HCT116 (cell line): Measurements from ENCODE around the gene TMEM176B. TPM values are rescaled to one million over a fixed set of nuclear protein-coding genes. Genes with fewer than 3 reads are reported as not detected.

Source experiments
- ATAC-seq: fragments of 200-7000 bp; cut with Tn5 transposase; 2 replicates; pipeline ENCODE4 v1.9.1; 2020; ENCODE audit warnings: mild to moderate bottlenecking, moderate library complexity
- BruUV-seq: library from RNA; stranded (reverse); fragments of 400-500 nt; replicated peaks from 2 replicates; lab custom pipeline; 2021; lab: Mats Ljungman, UMichigan
- CTCF ChIA-PET: fragments of 300-600 bp; sonication (Branson Sonifier 250); formaldehyde crosslinking; loops from one replicate; lab custom pipeline; 2021; ENCODE audit warnings: antibody characterized with exemption; lab: Charles Lee
- POLR2A ChIA-PET: fragments of 300-600, 350-600 bp; sonication (Branson Sonifier 250); formaldehyde crosslinking; loops from one replicate; lab custom pipeline; 2021; ENCODE audit warnings: antibody characterized with exemption; lab: Charles Lee
- RAD21 ChIA-PET, 2 experiments: fragments of 300-600 bp; sonication (Branson Sonifier 250); formaldehyde crosslinking; loops; one replicate each; lab custom pipeline; 2023; ENCODE audit warnings: low total read pairs in 2 of 2; ENCODE audit not compliant: uncharacterized antibody in 2 of 2, unreplicated experiment in 2 of 2, low non-redundant PET in 1 of 2; lab: Charles Lee
- DNase-seq: peaks from one replicate; pipeline ENCODE4 v3.0.0-alpha.2; 2010; ENCODE audit warnings: low read depth, low spot score
- H2AFZ ChIP-seq: fragments of 200-600 bp; shearing (Covaris generic), sonication (generic); 2 replicates; pipeline ENCODE4 v1.6.1; 2017; ENCODE audit warnings: low read depth, mixed run types, mixed read lengths, antibody characterized with exemption, low read length; ENCODE audit not compliant: poor library complexity, severe bottlenecking
- H3K27ac ChIP-seq: 2 replicates; pipeline ENCODE4 v1.5.1; 2012; ENCODE audit warnings: low read depth, low read length
- H3K27me3 ChIP-seq: fragments of 200-600 bp; sonication (generic); 2 replicates; pipeline ENCODE4 v1.6.1; 2016; ENCODE audit warnings: mixed run types, low read length, mixed read lengths; ENCODE audit not compliant: insufficient read depth
- H3K36me3 ChIP-seq, 2 experiments: fragments of 200-500 bp in 1 of 2; fragments of 200-600 bp in 1 of 2; sonication (Bioruptor generic) in 1 of 2; sonication (generic) in 1 of 2; 2 replicates each; pipeline versions ENCODE4 v1.5.1 to v1.6.1; 2014 to 2016; ENCODE audit warnings: low read length in 2 of 2, inconsistent platforms in 1 of 2, mixed read lengths in 1 of 2, mixed run types in 1 of 2; ENCODE audit not compliant: insufficient read depth in 2 of 2, control insufficient read depth in 1 of 2
- H3K4me1 ChIP-seq, 2 experiments: fragments of 200-600 bp in 1 of 2; sonication (generic) in 1 of 2; 2 replicates each; pipeline versions ENCODE4 v1.5.1 to v1.6.1; 2012 to 2017; ENCODE audit warnings: low read length in 2 of 2, inconsistent platforms in 1 of 2, mild to moderate bottlenecking in 1 of 2, mixed read lengths in 1 of 2, mixed run types in 1 of 2, moderate library complexity in 1 of 2; ENCODE audit not compliant: insufficient read depth in 2 of 2, control insufficient read depth in 1 of 2
- H3K4me2 ChIP-seq: fragments of 200-600 bp; sonication (generic); 2 replicates; pipeline ENCODE4 v1.6.1; 2017; ENCODE audit warnings: mixed run types, low read length, mixed read lengths
- H3K4me3 ChIP-seq, 2 experiments: fragments of 200-600 bp in 1 of 2; sonication (generic) in 1 of 2; replicated peaks in 1 of 2; 2 replicates each; pipeline ENCODE4 v1.5.1; 2011 to 2016; ENCODE audit warnings: low read length in 2 of 2, control low read depth in 1 of 2, low read depth in 1 of 2, mild to moderate bottlenecking in 1 of 2, mixed read lengths in 1 of 2, mixed run types in 1 of 2
- H3K79me2 ChIP-seq: fragments of 200-600 bp; sonication (generic); 2 replicates; pipeline ENCODE4 v1.6.1; 2017; ENCODE audit warnings: mild to moderate bottlenecking, mixed run types, low read length, moderate library complexity, mixed read lengths; ENCODE audit not compliant: insufficient read depth
- H3K9ac ChIP-seq: fragments of 200-600 bp; sonication (generic); 2 replicates; pipeline ENCODE4 v1.6.1; 2016; ENCODE audit warnings: low read length, mixed read lengths
- H3K9me2 ChIP-seq: fragments of 200-600 bp; sonication (generic), shearing (Covaris generic); 2 replicates; pipeline ENCODE4 v1.6.1; 2017; ENCODE audit warnings: mixed run types, mild to moderate bottlenecking, moderate library complexity; ENCODE audit not compliant: insufficient read depth
- H3K9me3 ChIP-seq, 2 experiments: fragments of 200-500 bp in 1 of 2; fragments of 200-600 bp in 1 of 2; sonication (Bioruptor generic) in 1 of 2; sonication (generic) in 1 of 2; 2 replicates each; pipeline ENCODE4 v1.6.1; 2014 to 2017; ENCODE audit warnings: low read length in 2 of 2, mixed read lengths in 2 of 2, inconsistent platforms in 1 of 2, low read depth in 1 of 2, mild to moderate bottlenecking in 1 of 2, mixed run types in 1 of 2, moderate library complexity in 1 of 2; ENCODE audit not compliant: control insufficient read depth in 1 of 2, insufficient read depth in 1 of 2
- H4K20me1 ChIP-seq: fragments of 200-600 bp; sonication (generic), shearing (Covaris generic); 2 replicates; pipeline ENCODE4 v1.6.1; 2017; ENCODE audit warnings: mixed run types, mild to moderate bottlenecking, moderate library complexity; ENCODE audit not compliant: insufficient read depth
- CBX3 ChIP-seq: IDR thresholded peaks from 2 replicates; pipeline ENCODE4 v1.6.1; 2012; ENCODE audit warnings: low read depth
- EZH2phosphoT487 ChIP-seq: fragments of 200-600 bp; IDR thresholded peaks from 2 replicates; pipeline ENCODE4 v1.6.1; 2018; ENCODE audit warnings: antibody characterized with exemption, borderline replicate concordance
- FOSL1 ChIP-seq: IDR thresholded peaks from 2 replicates; pipeline ENCODE4 v1.6.1; 2012; ENCODE audit warnings: low read depth
- JUND ChIP-seq: IDR thresholded peaks from 2 replicates; pipeline ENCODE4 v1.6.1; 2012
- POLR2A ChIP-seq: IDR thresholded peaks from 2 replicates; pipeline ENCODE4 v1.7.0; 2011; ENCODE audit warnings: borderline replicate concordance; ENCODE audit not compliant: insufficient read depth, insufficient read length; ENCODE audit errors: extremely low read depth
- SRF ChIP-seq: IDR thresholded peaks from 2 replicates; pipeline ENCODE4 v1.6.1; 2012; ENCODE audit warnings: low read depth
- TCF7L2 ChIP-seq: IDR thresholded peaks from 2 replicates; pipeline ENCODE4 v1.7.0; 2011; ENCODE audit warnings: borderline replicate concordance, inconsistent platforms; ENCODE audit not compliant: insufficient read depth, insufficient read length; ENCODE audit errors: extremely low read depth
- ZNF274 ChIP-seq: fragments of 200-500 bp; sonication (Bioruptor generic); IDR thresholded peaks from 2 replicates; pipeline ENCODE4 v1.6.1; 2014; ENCODE audit warnings: mild to moderate bottlenecking, low read depth, low read length, inconsistent platforms
- intact Hi-C: fragments of 100-400 bp; cut with micrococcal nuclease; formaldehyde crosslinking; loops from 2 replicates; pipeline ENCODE4 v1.10.0; 2022
- total RNA-seq: library from RNA; stranded (reverse); gene quantifications from one replicate; pipeline ENCODE4 v1.2.1, GENCODE V29; 2021; ENCODE audit not compliant: unreplicated experiment
- TF ChIP-seq, protein P1 (sequence below): IDR thresholded peaks from 2 replicates; pipeline ENCODE4 v1.6.1; 2011; ENCODE audit warnings: mild to moderate bottlenecking, low read length, moderate library complexity; ENCODE audit not compliant: insufficient replicate concordance; ENCODE audit errors: extremely low read depth
- TF ChIP-seq, protein P2 (sequence below): IDR thresholded peaks from 2 replicates; pipeline ENCODE4 v1.6.1; 2012; ENCODE audit warnings: low read depth
- TF ChIP-seq, protein P3 (sequence below), 3 experiments: fragments of 200-600 bp in 1 of 3; sonication (generic) in 1 of 3; IDR thresholded peaks in 2 of 3; conservative IDR thresholded peaks in 1 of 3; 2 replicates each; pipeline ENCODE4 v1.5.1; 2012 to 2017; ENCODE audit warnings: low read depth in 2 of 3, low read length in 2 of 3, antibody characterized with exemption in 1 of 3, borderline replicate concordance in 1 of 3, control low read depth in 1 of 3, mild to moderate bottlenecking in 1 of 3, mixed read lengths in 1 of 3, mixed run types in 1 of 3, moderate library complexity in 1 of 3; ENCODE audit not compliant: insufficient read depth in 1 of 3

Gene TMEM176B
- total RNA-seq, 1 experiment from 2014 or later = 0.42 TPM

DNA sequence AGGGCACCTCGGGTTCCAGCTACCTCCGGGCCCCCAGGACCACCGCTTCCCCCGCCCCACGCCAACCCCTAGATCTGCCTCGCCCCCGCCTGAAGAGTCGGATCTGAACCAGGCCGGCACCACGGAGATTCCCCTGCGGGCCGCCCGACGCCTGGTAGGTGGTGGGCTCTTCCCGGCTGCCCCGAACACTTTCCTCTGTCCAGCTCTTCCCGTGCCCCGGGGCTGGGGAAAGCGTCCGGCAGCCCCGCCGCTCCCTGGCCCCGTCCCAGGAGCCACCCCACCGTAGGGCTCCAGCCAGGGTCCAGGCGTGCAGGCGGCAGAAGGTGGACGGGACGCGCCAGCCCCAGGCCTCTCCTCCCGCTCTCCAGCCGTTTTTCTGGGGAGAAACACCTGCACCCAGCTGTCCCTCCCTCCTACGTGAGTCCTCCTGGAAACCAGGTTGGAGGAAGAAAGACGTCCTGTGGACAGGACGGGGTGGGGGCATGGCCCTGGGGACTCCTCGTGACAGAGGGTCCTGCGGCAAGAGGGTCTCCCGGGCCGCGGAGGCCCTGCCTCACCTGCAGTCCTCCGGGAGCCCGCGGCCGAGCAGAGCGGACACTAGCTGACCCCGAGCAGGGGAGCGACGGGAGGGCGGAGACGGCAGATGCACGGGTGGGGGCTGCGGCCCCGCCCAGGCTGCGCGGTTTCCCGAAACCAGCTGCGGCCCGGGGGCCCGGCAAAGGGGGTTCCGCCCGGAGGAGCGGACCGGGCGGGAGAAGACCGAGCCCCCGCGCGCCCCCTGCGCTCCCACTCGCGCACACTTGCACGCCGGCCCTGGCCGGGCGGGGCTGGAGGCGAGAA is at the start of gene TMEM176B (continued):
- TF ChIP-seq TCF7L2 = no peak
- TF ChIP-seq, all 23 proteins: peak for 0

DNA sequence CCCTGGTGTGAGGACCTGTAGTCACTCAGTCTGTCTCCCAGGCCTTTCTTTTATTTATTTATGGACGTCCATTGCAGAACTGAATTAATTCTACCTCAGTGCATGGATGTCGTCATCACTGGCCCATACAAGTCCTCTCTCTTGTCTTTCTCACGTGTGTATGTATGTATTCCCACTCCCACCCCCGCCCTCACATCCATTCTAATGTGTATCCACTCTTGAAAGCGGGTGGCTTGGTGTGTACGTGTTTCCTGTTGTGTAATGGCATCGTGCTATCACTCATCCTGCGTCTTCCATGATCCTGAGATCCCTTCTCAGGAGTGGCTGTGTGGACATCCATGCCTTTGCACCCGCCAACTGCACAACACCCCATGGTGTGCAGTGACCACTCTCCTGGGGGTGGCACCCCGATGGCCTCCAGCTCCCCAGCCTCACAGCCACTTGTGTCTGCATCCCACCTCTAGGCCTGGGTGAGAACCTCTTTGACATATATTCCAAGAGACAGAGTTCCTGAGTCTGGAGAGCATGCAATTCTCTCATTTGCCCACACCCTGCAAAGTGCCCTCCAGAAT is 49.1 kb upstream of the TMEM176B start:
- no peaks in the 10 kb centered on the region for H3K9me3 ChIP-seq
- H3K4me3 ChIP-seq = no peak overlapping the region
- RAD21 ChIA-PET = no interaction called here
- intact Hi-C loops = no loop called here
- no peak for DNase-seq
- POLR2A ChIA-PET = no interaction called here
- no peaks in the 10 kb centered on the region for H3K4me1 ChIP-seq
- peaks cover 34% of the 10 kb centered on the region for H3K27me3 ChIP-seq
- CTCF ChIA-PET = no interaction called here
- H3K79me2 ChIP-seq = no peaks in the 10 kb centered on the region
- H3K36me3 ChIP-seq = no peaks in the 10 kb centered on the region
- TF ChIP-seq, protein P1, sequence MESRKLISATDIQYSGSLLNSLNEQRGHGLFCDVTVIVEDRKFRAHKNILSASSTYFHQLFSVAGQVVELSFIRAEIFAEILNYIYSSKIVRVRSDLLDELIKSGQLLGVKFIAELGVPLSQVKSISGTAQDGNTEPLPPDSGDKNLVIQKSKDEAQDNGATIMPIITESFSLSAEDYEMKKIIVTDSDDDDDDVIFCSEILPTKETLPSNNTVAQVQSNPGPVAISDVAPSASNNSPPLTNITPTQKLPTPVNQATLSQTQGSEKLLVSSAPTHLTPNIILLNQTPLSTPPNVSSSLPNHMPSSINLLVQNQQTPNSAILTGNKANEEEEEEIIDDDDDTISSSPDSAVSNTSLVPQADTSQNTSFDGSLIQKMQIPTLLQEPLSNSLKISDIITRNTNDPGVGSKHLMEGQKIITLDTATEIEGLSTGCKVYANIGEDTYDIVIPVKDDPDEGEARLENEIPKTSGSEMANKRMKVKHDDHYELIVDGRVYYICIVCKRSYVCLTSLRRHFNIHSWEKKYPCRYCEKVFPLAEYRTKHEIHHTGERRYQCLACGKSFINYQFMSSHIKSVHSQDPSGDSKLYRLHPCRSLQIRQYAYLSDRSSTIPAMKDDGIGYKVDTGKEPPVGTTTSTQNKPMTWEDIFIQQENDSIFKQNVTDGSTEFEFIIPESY = no peak
- TF ChIP-seq, protein P2, sequence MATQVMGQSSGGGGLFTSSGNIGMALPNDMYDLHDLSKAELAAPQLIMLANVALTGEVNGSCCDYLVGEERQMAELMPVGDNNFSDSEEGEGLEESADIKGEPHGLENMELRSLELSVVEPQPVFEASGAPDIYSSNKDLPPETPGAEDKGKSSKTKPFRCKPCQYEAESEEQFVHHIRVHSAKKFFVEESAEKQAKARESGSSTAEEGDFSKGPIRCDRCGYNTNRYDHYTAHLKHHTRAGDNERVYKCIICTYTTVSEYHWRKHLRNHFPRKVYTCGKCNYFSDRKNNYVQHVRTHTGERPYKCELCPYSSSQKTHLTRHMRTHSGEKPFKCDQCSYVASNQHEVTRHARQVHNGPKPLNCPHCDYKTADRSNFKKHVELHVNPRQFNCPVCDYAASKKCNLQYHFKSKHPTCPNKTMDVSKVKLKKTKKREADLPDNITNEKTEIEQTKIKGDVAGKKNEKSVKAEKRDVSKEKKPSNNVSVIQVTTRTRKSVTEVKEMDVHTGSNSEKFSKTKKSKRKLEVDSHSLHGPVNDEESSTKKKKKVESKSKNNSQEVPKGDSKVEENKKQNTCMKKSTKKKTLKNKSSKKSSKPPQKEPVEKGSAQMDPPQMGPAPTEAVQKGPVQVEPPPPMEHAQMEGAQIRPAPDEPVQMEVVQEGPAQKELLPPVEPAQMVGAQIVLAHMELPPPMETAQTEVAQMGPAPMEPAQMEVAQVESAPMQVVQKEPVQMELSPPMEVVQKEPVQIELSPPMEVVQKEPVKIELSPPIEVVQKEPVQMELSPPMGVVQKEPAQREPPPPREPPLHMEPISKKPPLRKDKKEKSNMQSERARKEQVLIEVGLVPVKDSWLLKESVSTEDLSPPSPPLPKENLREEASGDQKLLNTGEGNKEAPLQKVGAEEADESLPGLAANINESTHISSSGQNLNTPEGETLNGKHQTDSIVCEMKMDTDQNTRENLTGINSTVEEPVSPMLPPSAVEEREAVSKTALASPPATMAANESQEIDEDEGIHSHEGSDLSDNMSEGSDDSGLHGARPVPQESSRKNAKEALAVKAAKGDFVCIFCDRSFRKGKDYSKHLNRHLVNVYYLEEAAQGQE = no peak
- TF ChIP-seq, protein P3, sequence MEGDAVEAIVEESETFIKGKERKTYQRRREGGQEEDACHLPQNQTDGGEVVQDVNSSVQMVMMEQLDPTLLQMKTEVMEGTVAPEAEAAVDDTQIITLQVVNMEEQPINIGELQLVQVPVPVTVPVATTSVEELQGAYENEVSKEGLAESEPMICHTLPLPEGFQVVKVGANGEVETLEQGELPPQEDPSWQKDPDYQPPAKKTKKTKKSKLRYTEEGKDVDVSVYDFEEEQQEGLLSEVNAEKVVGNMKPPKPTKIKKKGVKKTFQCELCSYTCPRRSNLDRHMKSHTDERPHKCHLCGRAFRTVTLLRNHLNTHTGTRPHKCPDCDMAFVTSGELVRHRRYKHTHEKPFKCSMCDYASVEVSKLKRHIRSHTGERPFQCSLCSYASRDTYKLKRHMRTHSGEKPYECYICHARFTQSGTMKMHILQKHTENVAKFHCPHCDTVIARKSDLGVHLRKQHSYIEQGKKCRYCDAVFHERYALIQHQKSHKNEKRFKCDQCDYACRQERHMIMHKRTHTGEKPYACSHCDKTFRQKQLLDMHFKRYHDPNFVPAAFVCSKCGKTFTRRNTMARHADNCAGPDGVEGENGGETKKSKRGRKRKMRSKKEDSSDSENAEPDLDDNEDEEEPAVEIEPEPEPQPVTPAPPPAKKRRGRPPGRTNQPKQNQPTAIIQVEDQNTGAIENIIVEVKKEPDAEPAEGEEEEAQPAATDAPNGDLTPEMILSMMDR (IDR thresholded peaks at IDR 0.05 in 2 of 3, conservative IDR thresholded peaks at IDR 0.05 in 1 of 3; ENCODE audit: borderline replicate concordance in 1 of 3, insufficient read depth in 1 of 3, low read depth in 2 of 3, low read length in 2 of 3) = no peak
- TF ChIP-seq SRF = no peak
- no peak for TF ChIP-seq EZH2phosphoT487
- TF ChIP-seq CBX3 = no peak
- no peak for TF ChIP-seq JUND
- no peak for TF ChIP-seq ZNF274
- TF ChIP-seq FOSL1 = no peak
- TF ChIP-seq POLR2A = no peak
- no peak for TF ChIP-seq TCF7L2
- H3K9ac ChIP-seq = no peak overlapping the region
- H3K4me2 ChIP-seq = no peak overlapping the region
- ATAC-seq = no peak
- H3K9me2 ChIP-seq = no peaks in the 10 kb centered on the region
- BruUV-seq = no TSS peak
- no peaks in the 10 kb centered on the region for H4K20me1 ChIP-seq
- no peak overlapping the region for H2AFZ ChIP-seq
- no peak overlapping the region for H3K27ac ChIP-seq
